Right lobe of liver (tissue), 4 donors: Measurements from ENCODE around the gene NENF.

Source experiments
- CTCF ChIP-seq, 4 donors: fragments of 200-600 bp in 3 of 4; fragments of 450-650 bp in 1 of 4; IDR thresholded peaks; one replicate each; pipeline versions ENCODE4 v1.5.1 to v1.8.0; 2016 to 2022; ENCODE audit warnings: antibody characterized with exemption in 4 of 4, mild to moderate bottlenecking in 2 of 4
- POLR2A ChIP-seq: fragments of 450-650 bp; IDR thresholded peaks from one replicate; pipeline ENCODE4 v1.6.1; 2017; ENCODE audit warnings: antibody characterized with exemption, mild to moderate bottlenecking
- donor health status: DM: no; HTN: no; CAD: no.
- donor health status: DM: no; HTN: no; CAD: no.
- donor health status: DM: no; HTN: yes; CAD: no.

- TF ChIP-seq CTCF (IDR thresholded peaks at IDR 0.05) (no peak), POLR2A (no peak)
Observed at GRCh38 chr1:212467843-212468482, 35.2 kb downstream of the NENF start.
